ENCODE data around the gene SLAMF9.

SLAMF9 gene

DNA sequence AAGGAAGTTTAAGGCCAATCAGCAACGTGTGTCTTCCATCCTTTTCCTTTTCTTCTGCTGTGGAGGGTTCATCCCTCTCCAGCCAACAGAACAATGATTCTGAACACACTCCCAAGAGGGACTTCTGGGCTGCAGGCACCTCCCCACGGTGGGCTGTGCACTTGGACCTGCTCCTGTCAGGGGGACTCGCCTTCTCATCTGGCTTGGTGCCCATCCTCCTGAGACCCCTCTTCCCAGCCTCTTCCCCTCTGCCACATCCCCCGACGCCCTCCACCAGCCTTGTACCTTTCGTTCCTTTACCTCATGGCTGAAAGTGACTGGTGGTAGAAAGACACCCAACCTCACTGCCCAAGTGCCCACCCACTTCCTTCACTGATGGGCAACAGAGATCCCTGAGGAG lies 26.0 kb upstream of the SLAMF9 start:
- in situ Hi-C loops (cut with HindIII; ENCODE audit: low pct_ligation_motif_present, low pct_unique_long_range_greater_than_20kb, low sequenced_read_pairs), result no loop called here
- no peak for DNase-seq

DNA sequence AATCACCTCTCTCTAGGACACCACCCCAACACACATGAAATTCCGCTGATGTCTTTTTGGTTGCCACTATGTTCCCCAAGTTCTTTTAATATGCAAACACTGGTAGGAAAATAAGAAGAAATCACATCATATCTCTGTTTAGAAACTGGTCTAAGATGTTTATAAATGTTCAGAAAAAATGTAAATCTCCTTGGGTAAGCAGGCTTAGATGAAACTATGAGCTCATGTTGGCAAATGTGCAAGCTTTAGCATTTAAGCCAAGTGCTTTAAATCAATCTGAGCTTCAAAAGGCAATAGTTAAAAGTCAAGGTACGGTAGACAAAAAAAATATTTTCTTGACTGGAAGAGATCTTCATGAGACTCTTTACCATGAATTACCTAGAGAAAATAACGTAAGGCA lies 25.2 kb upstream of the SLAMF9 start:
- in situ Hi-C loops (cut with HindIII; ENCODE audit: low pct_ligation_motif_present, low pct_unique_long_range_greater_than_20kb, low sequenced_read_pairs), result no loop called here

DNA sequence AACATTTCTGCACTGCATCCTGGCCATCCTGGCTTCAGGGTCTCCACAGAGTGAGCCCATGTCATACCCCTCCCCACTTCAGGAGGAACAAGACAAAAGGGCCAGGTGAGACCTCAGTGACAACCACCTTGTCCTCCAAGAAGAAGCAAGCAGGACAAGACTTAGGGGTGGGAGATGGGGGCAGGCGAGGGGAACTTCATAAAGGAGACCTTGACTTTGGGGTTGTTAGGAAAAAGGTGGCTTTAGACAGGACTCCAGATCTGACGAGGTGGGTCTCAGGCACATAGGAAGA lies 24.0 kb upstream of the SLAMF9 start:
- in situ Hi-C loops (cut with HindIII; ENCODE audit: low pct_ligation_motif_present, low pct_unique_long_range_greater_than_20kb, low sequenced_read_pairs), result no loop called here
- no peak for DNase-seq

More for the DNA sequence above, 25.2 kb upstream of the SLAMF9 start:
- DNase-seq, result no peak

DNA sequence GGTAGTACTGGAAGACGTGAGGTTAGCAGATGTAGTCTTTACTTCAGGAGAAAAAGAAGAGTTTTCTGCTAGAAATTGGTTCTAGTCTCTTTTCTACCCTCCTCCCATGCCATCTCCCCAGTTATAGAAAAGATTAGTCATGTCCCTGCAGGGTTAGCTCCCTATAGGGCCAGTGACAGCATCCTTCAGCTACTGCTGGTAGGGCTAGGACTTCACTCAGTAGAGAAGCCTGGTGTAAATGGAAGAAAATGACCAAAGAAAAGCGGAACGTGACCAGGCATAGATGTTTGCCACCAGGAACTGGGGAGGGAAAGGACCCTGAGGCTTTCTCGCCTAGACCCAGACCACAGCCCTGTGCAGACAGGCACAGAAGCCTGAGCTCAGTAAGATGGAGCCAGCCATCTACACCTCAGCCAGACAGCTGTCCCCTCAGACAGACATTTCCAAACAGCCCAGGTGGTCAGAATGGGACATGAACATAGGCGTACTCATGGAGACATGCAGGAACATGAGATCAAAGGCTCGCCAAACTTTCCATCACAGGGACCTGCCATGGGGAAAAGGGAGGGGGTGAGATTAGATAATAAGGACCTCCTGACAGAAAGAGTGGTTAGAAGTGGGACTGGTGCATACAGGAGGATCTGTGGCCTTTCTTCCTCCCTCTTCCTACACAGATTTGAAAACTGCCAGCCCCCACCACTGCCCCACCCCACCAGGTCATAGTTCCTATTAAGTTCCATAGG lies 23.5 kb upstream of the SLAMF9 start:
- in situ Hi-C loops (cut with HindIII; ENCODE audit: low pct_ligation_motif_present, low pct_unique_long_range_greater_than_20kb, low sequenced_read_pairs), result no loop called here
- DNase-seq, result no peak

DNA sequence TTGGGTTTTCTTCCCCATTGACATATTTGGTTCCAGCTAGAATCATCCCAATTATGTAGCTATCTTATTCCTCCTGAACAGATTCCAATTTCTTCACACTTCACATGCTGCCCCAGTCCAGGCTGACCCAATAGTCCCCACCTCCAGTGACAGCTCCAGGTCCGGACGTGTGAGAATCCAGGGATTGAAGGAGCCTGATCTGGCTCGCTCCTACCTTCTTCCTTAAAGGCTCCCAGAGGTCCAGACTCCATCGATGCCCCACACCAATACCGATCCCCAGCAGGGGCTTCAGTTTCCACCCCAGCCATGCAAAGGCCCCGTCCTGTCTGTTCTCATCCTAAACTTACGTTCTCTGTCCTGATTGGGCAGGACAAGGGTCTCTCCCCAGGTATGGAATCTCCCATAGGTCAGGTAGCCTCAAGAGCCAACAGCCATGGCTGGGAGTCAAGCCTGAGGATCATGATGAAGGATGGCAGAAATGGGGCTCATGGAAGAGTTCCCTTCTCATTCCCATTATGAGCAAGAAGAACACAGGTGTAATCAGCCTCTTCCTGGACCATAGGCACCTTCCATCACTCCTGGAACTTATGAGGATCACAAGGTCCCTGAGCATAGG lies 20.4 kb upstream of the SLAMF9 start:
- DNase-seq, result no peak
- in situ Hi-C loops (cut with HindIII; ENCODE audit: low pct_ligation_motif_present, low pct_unique_long_range_greater_than_20kb, low sequenced_read_pairs), result no loop called here

DNA sequence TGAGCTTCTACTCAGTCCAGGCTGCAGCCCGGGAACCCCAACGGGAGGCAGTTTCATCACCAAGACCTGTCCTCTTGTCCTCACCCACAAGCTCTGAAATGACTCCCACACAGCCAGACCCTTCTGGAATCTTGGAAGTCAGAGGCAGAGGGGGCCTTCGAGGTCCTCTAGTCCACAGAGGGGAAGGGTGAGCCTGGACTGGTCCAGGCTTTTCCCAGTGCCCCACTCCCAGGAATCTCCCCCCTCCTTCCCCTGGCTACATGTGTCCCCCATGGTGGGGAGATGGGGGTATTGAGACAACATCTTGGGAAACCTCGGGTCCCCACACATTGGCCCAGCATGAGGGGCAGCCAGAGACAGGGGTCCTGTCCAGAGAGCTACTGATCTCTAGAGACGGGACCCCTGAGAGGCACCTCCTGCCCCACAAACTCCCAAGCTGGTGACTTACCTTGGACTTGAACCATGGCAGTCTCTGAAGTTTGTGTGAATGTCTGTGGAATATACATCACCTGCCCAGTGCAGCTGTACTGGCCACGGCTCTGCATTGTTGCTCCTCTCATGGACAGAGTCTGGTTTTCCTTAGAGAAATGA lies 19.4 kb upstream of the SLAMF9 start:
- DNase-seq, result no peak
- in situ Hi-C loops (cut with HindIII; ENCODE audit: low pct_ligation_motif_present, low pct_unique_long_range_greater_than_20kb, low sequenced_read_pairs), result no loop called here

DNA sequence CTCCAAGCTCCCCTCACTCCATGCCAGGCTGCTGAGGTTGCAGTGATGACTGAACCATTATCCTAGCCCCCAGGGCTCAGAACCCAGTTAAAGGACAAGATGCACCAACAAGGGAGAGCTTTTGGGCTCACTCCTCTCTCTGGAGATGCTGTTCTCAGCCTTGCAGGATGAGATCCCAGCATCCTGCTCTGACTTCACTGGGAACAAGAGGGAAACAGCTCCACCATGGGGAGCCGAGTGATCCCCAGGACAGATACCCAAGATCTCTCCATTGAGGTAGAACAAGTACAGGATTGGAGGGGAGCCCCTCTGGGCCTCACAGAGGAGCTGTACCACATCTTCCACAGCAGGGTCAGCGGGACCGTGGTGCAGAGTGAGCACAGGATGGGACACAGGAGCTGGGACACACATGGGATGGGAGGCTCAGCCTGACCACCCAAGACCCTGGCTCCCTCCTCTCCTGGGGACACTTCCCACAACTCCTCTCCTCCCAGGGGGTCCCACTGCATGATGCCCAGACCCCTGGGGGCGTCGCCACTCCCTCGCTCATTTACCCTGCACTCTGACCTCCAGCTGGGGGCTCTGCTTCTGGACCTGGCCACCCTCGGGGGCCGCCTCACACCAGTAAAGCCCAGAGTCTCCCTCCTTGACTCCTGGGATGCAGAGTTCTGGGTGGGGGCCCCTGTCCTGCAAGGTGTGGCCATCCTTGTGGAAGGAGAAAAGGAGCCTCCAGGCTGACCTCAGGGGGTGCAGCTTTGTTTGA lies 18.6 kb upstream of the SLAMF9 start:
- in situ Hi-C loops (cut with HindIII; ENCODE audit: low pct_ligation_motif_present, low pct_unique_long_range_greater_than_20kb, low sequenced_read_pairs), result no loop called here
- no peak for DNase-seq

DNA sequence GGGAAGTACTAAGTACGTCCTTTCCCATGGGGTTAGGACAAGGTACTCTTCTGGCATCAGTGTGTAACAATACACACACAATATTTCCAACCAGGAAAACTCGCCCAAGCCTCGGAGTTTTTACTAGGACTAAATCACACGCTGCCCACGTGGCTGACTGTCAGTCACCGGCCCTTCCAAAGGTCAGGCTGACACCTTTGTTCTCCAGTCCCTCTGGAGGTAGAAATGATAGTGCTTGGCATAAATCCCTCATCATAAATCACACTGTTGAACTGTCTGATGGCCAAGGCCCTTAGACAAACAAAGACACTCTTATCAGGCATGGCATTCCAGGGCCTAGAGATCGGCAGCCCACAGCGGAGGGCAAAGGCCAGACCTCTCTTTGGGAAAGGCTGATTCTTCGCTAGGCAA lies 16.9 kb upstream of the SLAMF9 start:
- DNase-seq, result no peak
- in situ Hi-C loops (cut with HindIII; ENCODE audit: low pct_ligation_motif_present, low pct_unique_long_range_greater_than_20kb, low sequenced_read_pairs), result no loop called here

DNA sequence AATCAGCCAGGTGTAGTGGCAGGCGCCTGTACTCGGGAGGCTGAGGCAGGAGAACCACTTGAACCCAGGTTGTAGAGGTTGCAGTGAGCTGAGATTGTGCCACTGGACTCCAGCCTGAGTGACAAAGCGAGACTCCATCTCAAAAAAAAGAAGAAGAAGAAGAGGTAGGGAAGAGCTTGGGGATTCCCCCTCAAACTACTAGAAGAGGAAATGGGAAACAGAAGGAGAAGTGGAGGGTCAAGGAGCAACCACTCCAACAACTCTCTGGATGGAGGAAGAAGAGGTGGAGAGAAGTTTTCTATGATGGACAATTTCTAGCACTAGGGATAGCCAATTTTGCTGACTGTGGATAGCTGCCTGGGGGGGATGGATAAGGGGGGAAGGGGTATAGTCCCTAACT lies 14.9 kb upstream of the SLAMF9 start:
- in situ Hi-C loops (cut with HindIII; ENCODE audit: low pct_ligation_motif_present, low pct_unique_long_range_greater_than_20kb, low sequenced_read_pairs), result no loop called here
- DNase-seq, result no peak

DNA sequence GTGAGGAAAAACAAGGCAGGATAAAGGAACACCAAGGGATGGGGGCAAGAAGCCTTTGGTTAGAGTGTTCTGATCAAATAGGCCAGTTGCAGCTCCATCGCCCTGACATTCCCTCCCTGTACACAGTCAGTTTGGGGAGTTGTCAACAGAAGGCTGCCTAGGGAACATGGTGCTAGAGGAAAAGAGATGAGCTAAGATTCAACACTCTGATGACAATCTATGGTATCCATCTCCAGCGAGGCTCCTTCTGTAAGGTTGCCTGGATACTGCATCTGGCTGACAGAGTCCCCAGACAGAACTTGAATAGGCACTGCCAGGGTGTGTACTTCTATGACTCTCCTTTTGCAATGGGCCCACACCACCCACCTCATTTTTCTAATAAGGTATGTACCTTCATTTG lies 11.2 kb upstream of the SLAMF9 start:
- DNase-seq, result no peak
- in situ Hi-C loops (cut with HindIII; ENCODE audit: low pct_ligation_motif_present, low pct_unique_long_range_greater_than_20kb, low sequenced_read_pairs), result no loop called here

DNA sequence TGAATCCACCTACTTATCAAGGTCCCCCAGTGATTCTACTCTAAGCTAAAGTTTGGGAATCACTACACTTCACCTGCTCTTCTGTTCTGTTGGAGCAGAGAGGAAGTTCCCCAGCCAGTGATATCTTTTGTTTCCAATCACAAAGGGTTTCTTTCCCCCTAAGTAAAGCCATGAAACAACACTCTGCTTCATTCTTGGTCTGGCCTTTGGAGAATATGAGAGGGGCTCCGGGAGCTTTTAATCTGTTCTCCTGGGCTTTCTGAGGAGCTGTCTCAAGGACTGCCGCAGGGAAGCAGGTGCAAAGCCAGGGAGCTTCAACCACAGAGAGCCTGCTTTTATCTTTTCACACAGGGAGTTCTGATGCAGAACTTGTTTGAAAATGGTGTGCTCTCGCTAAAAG lies 10.1 kb upstream of the SLAMF9 start:
- DNase-seq, result no peak
- in situ Hi-C loops (cut with HindIII; ENCODE audit: low pct_ligation_motif_present, low pct_unique_long_range_greater_than_20kb, low sequenced_read_pairs), result no loop called here

DNA sequence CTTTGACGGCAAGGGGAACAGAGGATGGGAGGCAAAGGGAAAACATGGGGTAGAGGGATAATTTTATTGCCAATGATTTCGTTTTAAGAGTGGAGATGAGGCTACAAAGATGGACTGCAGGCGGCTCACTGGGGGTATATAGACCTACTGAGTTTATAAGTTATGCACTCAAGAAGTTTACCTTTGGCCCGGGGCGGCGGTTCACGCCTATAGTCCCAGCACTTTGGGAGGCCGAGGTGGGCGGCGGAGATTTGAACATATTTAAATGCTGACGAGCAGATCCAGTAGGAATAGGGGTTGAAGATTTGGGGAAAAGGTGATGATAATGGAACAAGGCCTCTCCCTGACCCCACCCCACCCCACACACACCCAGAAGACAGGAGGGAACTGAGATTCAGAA lies 8.1 kb upstream of the SLAMF9 start:
- DNase-seq, result no peak
- in situ Hi-C loops (cut with HindIII; ENCODE audit: low pct_ligation_motif_present, low pct_unique_long_range_greater_than_20kb, low sequenced_read_pairs), result no loop called here

DNA sequence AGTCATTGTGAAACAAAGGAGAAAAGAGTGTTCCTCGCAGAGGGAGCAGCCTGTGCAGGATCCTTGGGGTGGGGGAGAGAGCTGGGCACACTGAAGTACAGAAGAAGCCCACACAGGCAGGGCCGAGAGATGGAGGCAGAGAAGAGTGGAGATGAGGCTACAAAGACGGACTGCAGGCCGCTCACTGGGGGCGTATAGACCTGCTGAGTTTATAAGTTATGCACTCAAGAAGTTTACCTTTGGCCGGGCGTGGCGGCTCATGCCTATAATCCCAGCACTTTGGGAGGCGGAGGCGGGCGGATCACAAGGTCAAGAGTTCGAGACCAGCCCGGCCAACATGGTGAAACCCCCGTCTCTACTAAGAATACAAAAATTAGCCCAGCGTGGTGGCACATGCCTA lies 7.6 kb upstream of the SLAMF9 start:
- no peak for DNase-seq
- in situ Hi-C loops (cut with HindIII; ENCODE audit: low pct_ligation_motif_present, low pct_unique_long_range_greater_than_20kb, low sequenced_read_pairs), result no loop called here

DNA sequence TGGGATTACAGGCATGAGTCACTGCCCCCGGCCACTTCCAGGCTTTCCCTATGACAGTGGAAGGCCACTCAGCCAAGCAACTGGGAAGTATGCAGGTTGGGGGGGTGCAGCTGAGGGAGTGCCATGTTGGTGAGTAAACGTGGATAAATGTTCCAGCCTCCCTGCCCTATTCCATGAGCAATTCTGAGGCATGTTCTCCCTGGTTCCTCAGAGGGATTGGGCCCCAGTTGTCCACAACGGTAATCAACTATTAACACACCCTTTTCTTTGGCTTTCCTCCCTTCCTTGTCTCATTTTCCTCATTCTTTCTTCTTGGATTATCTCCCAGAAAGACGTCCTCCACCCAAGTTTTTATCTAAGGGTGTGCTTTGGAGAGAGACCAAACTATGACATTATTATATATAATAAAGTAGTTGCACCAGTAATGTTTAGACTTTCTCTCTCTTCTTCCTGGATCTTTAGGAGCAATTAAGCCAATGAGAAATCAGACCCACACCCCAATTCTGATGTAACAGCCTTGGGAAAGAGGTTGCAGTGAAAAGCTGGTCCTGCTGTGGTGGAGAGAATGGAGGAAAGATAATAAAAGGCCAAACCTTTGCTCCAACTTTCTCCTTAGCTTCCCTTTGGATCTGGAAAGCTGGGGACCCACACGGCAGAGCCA lies 6.8 kb upstream of the SLAMF9 start:
- in situ Hi-C loops (cut with HindIII; ENCODE audit: low pct_ligation_motif_present, low pct_unique_long_range_greater_than_20kb, low sequenced_read_pairs), result no loop called here

DNA sequence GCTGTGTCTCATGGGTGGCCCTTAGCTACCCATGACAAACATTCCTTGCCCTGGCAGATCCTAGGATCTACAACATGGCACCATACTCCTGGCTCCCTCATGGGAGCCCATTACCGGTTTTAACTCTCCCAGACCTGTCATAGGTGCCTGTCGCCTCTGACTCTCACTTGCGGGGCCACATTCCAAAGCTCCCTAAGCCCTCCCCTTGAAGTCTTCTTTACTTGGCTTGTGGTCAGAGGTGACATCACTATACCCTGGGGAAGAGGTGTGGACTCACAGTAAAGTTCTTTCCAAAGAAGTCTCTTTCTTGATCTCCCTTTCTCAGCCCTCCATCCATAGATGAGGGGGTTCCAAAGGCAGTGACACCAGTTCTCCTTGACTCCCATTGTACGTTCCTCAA lies 5.4 kb upstream of the SLAMF9 start:
- in situ Hi-C loops (cut with HindIII; ENCODE audit: low pct_ligation_motif_present, low pct_unique_long_range_greater_than_20kb, low sequenced_read_pairs), result no loop called here
- DNase-seq, result no peak

More for the DNA sequence above, 6.8 kb upstream of the SLAMF9 start:
- DNase-seq, result no peak

DNA sequence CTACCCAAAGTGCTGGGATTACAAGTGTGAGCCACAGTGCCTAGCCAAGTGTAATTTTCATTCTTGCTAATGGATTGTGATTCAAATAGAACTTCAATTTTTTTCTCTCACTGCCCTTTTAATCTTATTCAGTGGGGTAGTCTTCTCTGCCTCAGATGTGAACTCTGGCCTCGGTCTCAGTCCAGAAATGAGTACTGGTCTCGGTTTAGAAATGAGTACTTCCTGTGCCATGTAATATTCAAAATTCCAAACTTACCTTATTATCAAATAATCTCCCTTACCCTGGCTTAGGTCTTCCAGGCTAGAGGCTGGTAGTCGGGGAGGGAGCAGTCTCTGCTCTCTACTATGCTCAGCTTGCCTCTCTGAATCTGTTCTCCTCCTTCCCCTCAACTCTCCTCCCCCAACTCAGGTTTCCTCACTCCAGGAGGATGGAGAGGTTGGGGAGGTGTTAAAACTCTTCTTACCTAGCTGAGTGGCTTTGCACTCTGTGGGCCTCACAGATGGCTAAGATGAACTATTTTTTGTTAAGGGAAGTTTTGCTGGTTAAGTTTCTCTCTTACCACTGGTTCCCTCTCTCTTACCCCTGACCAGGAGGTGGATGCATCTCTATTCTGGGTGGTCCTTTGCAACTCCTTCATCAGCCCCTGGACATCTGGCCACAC lies 4.8 kb upstream of the SLAMF9 start:
- DNase-seq, result no peak
- in situ Hi-C loops (cut with HindIII; ENCODE audit: low pct_ligation_motif_present, low pct_unique_long_range_greater_than_20kb, low sequenced_read_pairs), result no loop called here

DNA sequence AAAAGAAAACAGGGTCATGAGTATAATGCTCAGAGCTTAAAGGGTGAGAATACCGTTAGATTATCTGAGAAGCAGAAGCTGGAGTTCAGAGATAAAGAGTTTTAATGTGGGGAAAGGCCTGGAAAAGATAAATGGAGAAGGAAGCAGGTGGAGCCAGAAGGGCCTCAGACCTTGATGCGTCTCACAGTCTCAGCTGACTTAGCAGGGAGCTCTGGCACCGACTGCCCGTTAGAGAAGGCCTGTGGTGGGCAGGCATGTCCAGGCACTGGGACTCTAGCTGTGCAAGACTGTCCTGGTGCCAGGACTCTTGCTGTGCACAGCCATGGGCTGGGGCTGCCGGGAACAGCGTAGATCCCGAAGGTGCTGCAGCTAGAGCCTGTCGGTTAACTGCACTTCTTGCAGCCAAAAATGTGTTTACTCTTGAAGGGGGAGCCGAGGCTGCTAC lies 3.8 kb upstream of the SLAMF9 start:
- no peak for DNase-seq
- in situ Hi-C loops (cut with HindIII; ENCODE audit: low pct_ligation_motif_present, low pct_unique_long_range_greater_than_20kb, low sequenced_read_pairs), result no loop called here

DNA sequence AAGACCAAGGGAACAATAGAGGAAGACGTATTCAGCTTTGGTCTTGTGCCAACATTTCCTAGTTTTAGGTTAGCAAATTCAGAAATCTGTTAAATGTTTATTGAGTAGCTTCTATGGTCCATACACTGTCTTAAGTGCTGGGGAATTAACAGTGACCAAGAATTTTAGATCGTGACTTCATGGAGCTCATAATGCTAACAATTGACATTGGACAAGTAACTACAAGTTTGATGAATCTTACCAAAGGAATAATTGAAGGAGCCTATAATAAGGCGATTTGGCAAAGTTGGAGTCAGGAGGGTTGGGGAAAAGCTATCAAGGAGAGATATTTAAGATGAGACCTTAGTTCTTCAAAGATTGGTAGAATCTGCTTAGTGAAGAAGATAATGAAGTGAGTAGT lies 1.4 kb upstream of the SLAMF9 start:
- in situ Hi-C loops (cut with HindIII; ENCODE audit: low pct_ligation_motif_present, low pct_unique_long_range_greater_than_20kb, low sequenced_read_pairs), result no loop called here
- no peak for DNase-seq

DNA sequence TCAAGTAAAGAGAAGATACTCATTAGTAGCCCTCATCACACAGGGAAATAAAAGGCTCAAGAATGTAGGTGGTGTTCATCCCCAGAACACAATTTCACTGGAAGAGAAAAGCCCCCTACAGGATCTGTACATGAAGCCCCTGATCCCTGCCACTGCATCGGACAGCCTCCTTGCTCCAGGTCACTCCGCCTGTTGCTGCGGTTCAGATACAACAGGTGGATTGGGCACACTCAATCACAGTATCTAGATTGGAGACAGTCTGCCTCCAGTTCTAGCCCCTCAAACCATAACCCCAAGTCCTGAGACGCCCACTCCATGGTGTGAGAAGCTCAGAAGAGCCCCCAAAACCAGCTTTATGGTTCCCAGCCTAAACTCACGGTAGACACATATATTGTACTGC lies 1.1 kb downstream of the SLAMF9 start:
- DNase-seq, result no peak
- in situ Hi-C loops (cut with HindIII; ENCODE audit: low pct_ligation_motif_present, low pct_unique_long_range_greater_than_20kb, low sequenced_read_pairs), result no loop called here
